ENCODE measurements around the gene AFF3. TPM values are rescaled to one million over a fixed set of nuclear protein-coding genes. Genes with fewer than 3 reads are reported as not detected.

AFF3 gene
- total and polyA plus RNA-seq, 2 of the 13 experiments (the other 11 are each of a cell fraction or from before 2014, with no cell fraction given), result not detected

DNA sequence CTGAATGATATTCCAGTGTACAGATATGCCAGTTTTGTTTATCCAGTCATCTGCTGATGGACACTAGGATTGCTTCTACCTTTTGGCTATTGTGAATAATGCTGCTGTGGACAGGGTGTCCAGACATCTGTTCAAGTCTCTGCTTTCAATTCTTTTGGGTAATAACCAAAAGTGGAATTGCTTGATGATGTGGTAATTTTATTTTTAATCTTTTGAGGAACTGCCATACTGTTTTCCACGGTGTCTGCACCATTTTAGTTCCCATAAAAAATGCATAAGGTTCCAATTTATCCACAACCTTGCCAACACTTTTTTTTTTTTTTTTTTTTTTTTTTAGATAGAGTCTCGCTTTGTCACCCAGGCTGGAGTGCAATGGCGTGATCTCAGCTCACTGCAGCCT is 510.7 kb downstream of the AFF3 start:
- no peaks in the 10 kb centered on the region for H4K20me1 ChIP-seq (ENCODE audit: insufficient read depth, low read length)
- no peaks in the 10 kb centered on the region for H3K4me1 ChIP-seq (ENCODE audit: insufficient read depth, low read length)
- DNase-seq (ENCODE audit: low spot score) (no peak), ATAC-seq (no peak), FAIRE-seq (no peak)
- POLR2A ChIA-PET, result no interaction called here
- in situ Hi-C loops (cut with HindIII; ENCODE audit: extremely low pct_ligation_motif_present, low pct_unique_long_range_greater_than_20kb), result no loop called here
- H3K27me3 ChIP-seq (ENCODE audit: control insufficient read depth in 1 of 2, insufficient read depth in 2 of 2, low read length in 2 of 2), result peaks cover 0 to under 1% of the 10 kb centered on the region in 2 experiments; a peak in 2 of 5 replicates
- no TSS peak for BruUV-seq (replicated peaks)
- intact Hi-C loops (cut with micrococcal nuclease; ENCODE audit: unreplicated experiment), result no loop called here
- CTCF ChIA-PET (ENCODE audit: low intra/inter-chr PET ratio, low total read pairs), result no interaction called here
- H3K9me3 ChIP-seq (ENCODE audit: low read length), result no peaks in the 10 kb centered on the region
- no peak overlapping the region for H3K27ac ChIP-seq (ENCODE audit: extremely low read length, insufficient read depth, low read length)
- no peaks in the 10 kb centered on the region for H3K36me3 ChIP-seq (replicated peaks in 1 of 2; ENCODE audit: control insufficient read depth in 1 of 2, insufficient read depth in 2 of 2, low read length in 2 of 2)
- no peak overlapping the region for H2AFZ ChIP-seq (ENCODE audit: low read length)
- no peak overlapping the region for H3K4me3 ChIP-seq (replicated peaks in 1 of 3; ENCODE audit: insufficient read depth in 1 of 3, low read depth in 2 of 3, low read length in 3 of 3)
- no peak overlapping the region for H3K4me2 ChIP-seq (ENCODE audit: low read depth, low read length)
- TF ChIP-seq, protein P1, sequence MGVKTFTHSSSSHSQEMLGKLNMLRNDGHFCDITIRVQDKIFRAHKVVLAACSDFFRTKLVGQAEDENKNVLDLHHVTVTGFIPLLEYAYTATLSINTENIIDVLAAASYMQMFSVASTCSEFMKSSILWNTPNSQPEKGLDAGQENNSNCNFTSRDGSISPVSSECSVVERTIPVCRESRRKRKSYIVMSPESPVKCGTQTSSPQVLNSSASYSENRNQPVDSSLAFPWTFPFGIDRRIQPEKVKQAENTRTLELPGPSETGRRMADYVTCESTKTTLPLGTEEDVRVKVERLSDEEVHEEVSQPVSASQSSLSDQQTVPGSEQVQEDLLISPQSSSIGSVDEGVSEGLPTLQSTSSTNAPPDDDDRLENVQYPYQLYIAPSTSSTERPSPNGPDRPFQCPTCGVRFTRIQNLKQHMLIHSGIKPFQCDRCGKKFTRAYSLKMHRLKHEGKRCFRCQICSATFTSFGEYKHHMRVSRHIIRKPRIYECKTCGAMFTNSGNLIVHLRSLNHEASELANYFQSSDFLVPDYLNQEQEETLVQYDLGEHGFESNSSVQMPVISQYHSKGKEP (CRISPR knock-in tag; IDR thresholded peaks at IDR 0.05), result no peak
- TF ChIP-seq ATRX (CRISPR knock-in tag; IDR thresholded peaks at IDR 0.05; ENCODE audit: borderline replicate concordance) (no peak), ZNF432 (CRISPR knock-in tag; IDR thresholded peaks at IDR 0.05; ENCODE audit: borderline replicate concordance) (no peak), ZNF382 (CRISPR knock-in tag; IDR thresholded peaks at IDR 0.05; ENCODE audit: borderline replicate concordance) (no peak), ZNF713 (CRISPR knock-in tag; IDR thresholded peaks at IDR 0.05) (no peak), ZNF207 (IDR thresholded peaks at IDR 0.05; ENCODE audit: borderline replicate concordance) (no peak), ATM (IDR thresholded peaks at IDR 0.05; ENCODE audit: borderline replicate concordance) (no peak), EEA1 (CRISPR knock-in tag; IDR thresholded peaks at IDR 0.05; ENCODE audit: borderline replicate concordance) (no peak)
- TF ChIP-seq, protein P2, sequence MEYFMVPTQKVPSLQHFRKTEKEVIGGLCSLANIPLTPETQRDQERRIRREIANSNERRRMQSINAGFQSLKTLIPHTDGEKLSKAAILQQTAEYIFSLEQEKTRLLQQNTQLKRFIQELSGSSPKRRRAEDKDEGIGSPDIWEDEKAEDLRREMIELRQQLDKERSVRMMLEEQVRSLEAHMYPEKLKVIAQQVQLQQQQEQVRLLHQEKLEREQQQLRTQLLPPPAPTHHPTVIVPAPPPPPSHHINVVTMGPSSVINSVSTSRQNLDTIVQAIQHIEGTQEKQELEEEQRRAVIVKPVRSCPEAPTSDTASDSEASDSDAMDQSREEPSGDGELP (IDR thresholded peaks at IDR 0.05; ENCODE audit: borderline replicate concordance, low read depth), result no peak
- TF ChIP-seq, protein P3, sequence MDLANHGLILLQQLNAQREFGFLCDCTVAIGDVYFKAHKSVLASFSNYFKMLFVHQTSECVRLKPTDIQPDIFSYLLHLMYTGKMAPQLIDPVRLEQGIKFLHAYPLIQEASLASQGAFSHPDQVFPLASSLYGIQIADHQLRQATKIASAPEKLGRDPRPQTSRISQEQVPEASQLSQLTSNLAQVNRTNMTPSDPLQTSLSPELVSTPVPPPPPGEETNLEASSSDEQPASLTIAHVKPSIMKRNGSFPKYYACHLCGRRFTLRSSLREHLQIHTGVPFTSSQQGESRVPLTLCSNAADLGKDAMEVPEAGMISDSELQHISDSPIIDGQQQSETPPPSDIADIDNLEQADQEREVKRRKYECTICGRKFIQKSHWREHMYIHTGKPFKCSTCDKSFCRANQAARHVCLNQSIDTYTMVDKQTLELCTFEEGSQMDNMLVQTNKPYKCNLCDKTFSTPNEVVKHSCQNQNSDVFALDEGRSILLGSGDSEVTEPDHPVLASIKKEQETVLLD (CRISPR knock-in tag; IDR thresholded peaks at IDR 0.05; ENCODE audit: low read depth), result no peak
- TF ChIP-seq, protein P4, sequence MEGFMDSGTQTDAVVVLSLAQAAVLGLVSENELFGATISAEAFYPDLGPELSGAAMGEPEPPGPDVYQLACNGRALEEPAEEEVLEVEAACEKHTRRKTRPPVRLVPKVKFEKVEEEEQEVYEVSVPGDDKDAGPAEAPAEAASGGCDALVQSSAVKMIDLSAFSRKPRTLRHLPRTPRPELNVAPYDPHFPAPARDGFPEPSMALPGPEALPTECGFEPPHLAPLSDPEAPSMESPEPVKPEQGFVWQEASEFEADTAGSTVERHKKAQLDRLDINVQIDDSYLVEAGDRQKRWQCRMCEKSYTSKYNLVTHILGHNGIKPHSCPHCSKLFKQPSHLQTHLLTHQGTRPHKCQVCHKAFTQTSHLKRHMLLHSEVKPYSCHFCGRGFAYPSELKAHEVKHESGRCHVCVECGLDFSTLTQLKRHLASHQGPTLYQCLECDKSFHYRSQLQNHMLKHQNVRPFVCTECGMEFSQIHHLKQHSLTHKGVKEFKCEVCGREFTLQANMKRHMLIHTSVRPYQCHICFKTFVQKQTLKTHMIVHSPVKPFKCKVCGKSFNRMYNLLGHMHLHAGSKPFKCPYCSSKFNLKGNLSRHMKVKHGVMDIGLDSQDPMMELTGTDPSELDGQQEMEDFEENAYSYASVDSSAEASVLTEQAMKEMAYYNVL (CRISPR knock-in tag; IDR thresholded peaks at IDR 0.05; ENCODE audit: borderline replicate concordance), result no peak
- H3K9ac ChIP-seq (ENCODE audit: insufficient read depth, low read depth, low read length), result no peak overlapping the region
- no peaks in the 10 kb centered on the region for H3K79me2 ChIP-seq (ENCODE audit: insufficient read depth, low read length)
- 4% methylated on average over 3 of the region's 3 CpGs for WGBS (ENCODE audit: low lambda C conversion rate)

All from HepG2 (cell line).